ENCODE results near the gene IL23A. TPM values are rescaled to one million over a fixed set of nuclear protein-coding genes. Genes with fewer than 3 reads are reported as not detected.

IL23A gene
- total and polyA plus RNA-seq, 2 of the 13 experiments (the other 11 are each of a cell fraction or from before 2014, with no cell fraction given): 0.33 to 0.35 TPM

DNA sequence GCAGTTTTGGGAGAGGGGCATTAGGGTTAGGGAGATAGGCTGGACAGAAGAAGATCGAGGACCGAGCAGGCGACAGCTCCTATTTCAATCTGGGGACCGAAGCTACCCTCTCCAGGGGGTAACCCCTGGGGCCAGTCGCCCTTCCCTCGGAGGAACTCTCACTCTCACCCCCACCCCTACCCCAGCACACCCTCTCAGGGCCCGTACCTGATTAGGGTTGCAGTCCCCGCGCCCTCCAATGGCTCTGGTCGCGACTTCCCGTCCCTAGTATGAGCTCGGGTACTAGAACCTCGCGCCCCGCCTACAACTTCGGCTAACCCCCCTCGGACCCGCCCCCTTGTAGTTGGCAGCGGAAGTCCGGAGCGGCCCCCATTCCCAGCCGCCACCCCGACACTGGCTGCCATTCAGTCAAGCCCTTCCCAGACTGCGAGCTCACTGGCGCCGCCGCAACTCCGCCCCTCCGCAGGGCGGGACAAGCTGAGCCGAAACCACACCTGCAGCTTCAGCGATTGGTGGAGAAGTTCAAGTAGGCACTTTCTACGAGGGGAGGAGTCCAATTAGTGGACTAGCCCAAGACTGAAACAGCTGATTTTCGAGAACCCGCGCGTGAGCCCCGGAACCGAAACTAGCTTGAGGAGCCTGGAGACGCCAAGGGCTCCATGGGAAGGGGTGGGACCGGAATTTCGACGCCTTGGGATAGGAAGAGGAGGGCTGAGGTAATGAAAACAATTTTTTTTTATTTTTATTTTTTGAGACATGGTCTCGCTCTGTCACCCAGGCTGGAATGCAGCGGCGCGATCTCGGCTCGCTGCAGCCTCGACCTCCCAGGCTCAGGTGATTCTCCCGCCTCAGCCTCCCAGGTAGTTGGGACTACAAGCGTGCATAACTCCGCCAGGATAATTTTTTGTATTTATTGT lies 21.4 kb downstream of the IL23A start, which contains the start of gene STAT2 (continued):
- TF ChIP-seq ZNF782 (CRISPR knock-in tag; IDR thresholded peaks at IDR 0.05; ENCODE audit: borderline replicate concordance): 0 out of 2 replicates have a peak, but pooled peaks have one; percentile 64
- TF ChIP-seq AGO1 (IDR thresholded peaks at IDR 0.05; ENCODE audit: low read depth, low read length, poor library complexity, severe bottlenecking): peak; percentile 57
- TF ChIP-seq ZNF350 (CRISPR knock-in tag; IDR thresholded peaks at IDR 0.05; ENCODE audit: borderline replicate concordance, low read depth): peak; percentile 89; the same call in 1 of the 2 replicates
- peak; percentile 58; the same call in 1 of the 2 replicates for TF ChIP-seq RFXAP (CRISPR knock-in tag; IDR thresholded peaks at IDR 0.05; ENCODE audit: borderline replicate concordance)
- 0 out of 2 replicates have a peak, but pooled peaks have one; percentile 42 for TF ChIP-seq ZNF724P (CRISPR knock-in tag; IDR thresholded peaks at IDR 0.05; ENCODE audit: borderline replicate concordance)
- no peak for TF ChIP-seq AHR (CRISPR knock-in tag; IDR thresholded peaks at IDR 0.05)
- TF ChIP-seq ZNF850 (CRISPR knock-in tag; conservative IDR thresholded peaks at IDR 0.05): no peak
- TF ChIP-seq TEAD3 (CRISPR knock-in tag; optimal IDR thresholded peaks at IDR 0.05; ENCODE audit: borderline replicate concordance): peak; percentile 26
- TF ChIP-seq PRMT3 (CRISPR knock-in tag; IDR thresholded peaks at IDR 0.05; ENCODE audit: borderline replicate concordance, low read depth): no peak
- TF ChIP-seq, protein P1, sequence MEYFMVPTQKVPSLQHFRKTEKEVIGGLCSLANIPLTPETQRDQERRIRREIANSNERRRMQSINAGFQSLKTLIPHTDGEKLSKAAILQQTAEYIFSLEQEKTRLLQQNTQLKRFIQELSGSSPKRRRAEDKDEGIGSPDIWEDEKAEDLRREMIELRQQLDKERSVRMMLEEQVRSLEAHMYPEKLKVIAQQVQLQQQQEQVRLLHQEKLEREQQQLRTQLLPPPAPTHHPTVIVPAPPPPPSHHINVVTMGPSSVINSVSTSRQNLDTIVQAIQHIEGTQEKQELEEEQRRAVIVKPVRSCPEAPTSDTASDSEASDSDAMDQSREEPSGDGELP (IDR thresholded peaks at IDR 0.05; ENCODE audit: borderline replicate concordance, low read depth): peak; percentile 100
- no peak; the same call in 1 of the 2 replicates for TF ChIP-seq CBX5 (CRISPR knock-in tag; IDR thresholded peaks at IDR 0.05; ENCODE audit: borderline replicate concordance)
- no peak for TF ChIP-seq ZNF432 (CRISPR knock-in tag; IDR thresholded peaks at IDR 0.05; ENCODE audit: borderline replicate concordance)
- peak; percentile 91 for TF ChIP-seq ZNF501 (CRISPR knock-in tag; IDR thresholded peaks at IDR 0.05)
- TF ChIP-seq DNMT3B (CRISPR knock-in tag; conservative IDR thresholded peaks at IDR 0.05): 0 out of 2 replicates have a peak, but pooled peaks have one; percentile 85
- TF ChIP-seq ZNF83 (CRISPR knock-in tag; IDR thresholded peaks at IDR 0.05; ENCODE audit: borderline replicate concordance): 0 out of 2 replicates have a peak, but pooled peaks have one; percentile 43
- TF ChIP-seq TGIF2 (CRISPR knock-in tag; IDR thresholded peaks at IDR 0.05): peak; percentile 90
- TF ChIP-seq, protein P2, sequence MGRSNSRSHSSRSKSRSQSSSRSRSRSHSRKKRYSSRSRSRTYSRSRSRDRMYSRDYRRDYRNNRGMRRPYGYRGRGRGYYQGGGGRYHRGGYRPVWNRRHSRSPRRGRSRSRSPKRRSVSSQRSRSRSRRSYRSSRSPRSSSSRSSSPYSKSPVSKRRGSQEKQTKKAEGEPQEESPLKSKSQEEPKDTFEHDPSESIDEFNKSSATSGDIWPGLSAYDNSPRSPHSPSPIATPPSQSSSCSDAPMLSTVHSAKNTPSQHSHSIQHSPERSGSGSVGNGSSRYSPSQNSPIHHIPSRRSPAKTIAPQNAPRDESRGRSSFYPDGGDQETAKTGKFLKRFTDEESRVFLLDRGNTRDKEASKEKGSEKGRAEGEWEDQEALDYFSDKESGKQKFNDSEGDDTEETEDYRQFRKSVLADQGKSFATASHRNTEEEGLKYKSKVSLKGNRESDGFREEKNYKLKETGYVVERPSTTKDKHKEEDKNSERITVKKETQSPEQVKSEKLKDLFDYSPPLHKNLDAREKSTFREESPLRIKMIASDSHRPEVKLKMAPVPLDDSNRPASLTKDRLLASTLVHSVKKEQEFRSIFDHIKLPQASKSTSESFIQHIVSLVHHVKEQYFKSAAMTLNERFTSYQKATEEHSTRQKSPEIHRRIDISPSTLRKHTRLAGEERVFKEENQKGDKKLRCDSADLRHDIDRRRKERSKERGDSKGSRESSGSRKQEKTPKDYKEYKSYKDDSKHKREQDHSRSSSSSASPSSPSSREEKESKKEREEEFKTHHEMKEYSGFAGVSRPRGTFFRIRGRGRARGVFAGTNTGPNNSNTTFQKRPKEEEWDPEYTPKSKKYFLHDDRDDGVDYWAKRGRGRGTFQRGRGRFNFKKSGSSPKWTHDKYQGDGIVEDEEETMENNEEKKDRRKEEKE (IDR thresholded peaks at IDR 0.05): no peak
- TF ChIP-seq ZMYM2 (CRISPR knock-in tag; IDR thresholded peaks at IDR 0.05): 0 out of 2 replicates have a peak, but pooled peaks have one; percentile 21
- peak; percentile 63; the same call in 1 of the 2 replicates for TF ChIP-seq REPIN1 (CRISPR knock-in tag; IDR thresholded peaks at IDR 0.05; ENCODE audit: borderline replicate concordance, low read depth)
- no peak for TF ChIP-seq ZNF773 (CRISPR knock-in tag; IDR thresholded peaks at IDR 0.05; ENCODE audit: borderline replicate concordance)
- TF ChIP-seq MAZ (IDR thresholded peaks at IDR 0.05; ENCODE audit: borderline replicate concordance, low read depth, low read length): 0 out of 2 replicates have a peak, but pooled peaks have one; percentile 61
- TF ChIP-seq MAZ (CRISPR knock-in tag; IDR thresholded peaks at IDR 0.05; ENCODE audit: low read depth): peak; percentile 74

All from HepG2 (cell line).